SH-SY5Y (cell line): Measurements from ENCODE around the gene TBCE.

Source experiments
- GATA2 ChIP-seq: IDR thresholded peaks from 2 replicates; pipeline ENCODE4 v1.6.1; 2011; ENCODE audit warnings: mild to moderate bottlenecking, low read depth, low read length
- GATA3 ChIP-seq: IDR thresholded peaks from 2 replicates; pipeline ENCODE4 v1.6.1; 2011; ENCODE audit warnings: low read depth, mild to moderate bottlenecking, low read length, moderate library complexity

GRCh38 chr1:235430991-235431390, 63.8 kb downstream of the TBCE start:
- TF ChIP-seq GATA2 = no peak
- no peak for TF ChIP-seq GATA3
